ENCODE results near the gene SEC22C.

SEC22C gene

GRCh38 chr3:42513121-42513520 lies 68.6 kb downstream of the SEC22C start:
- no peak for DNase-seq (ENCODE audit: low read depth)

- DNase-seq (ENCODE audit: low read depth), result no peak
Observed at GRCh38 chr3:42511736-42512135, 70.0 kb downstream of the SEC22C start.

- no peak for DNase-seq (ENCODE audit: low read depth)
Observed at GRCh38 chr3:42511201-42511600, 70.6 kb downstream of the SEC22C start.

- no peak for DNase-seq (ENCODE audit: low read depth)
Observed at GRCh38 chr3:42510325-42510724, 71.4 kb downstream of the SEC22C start.

- DNase-seq (ENCODE audit: low read depth), result no peak
Observed at GRCh38 chr3:42509111-42509510, 72.7 kb downstream of the SEC22C start.

GRCh38 chr3:42508562-42508961 lies 73.2 kb downstream of the SEC22C start:
- no peak for DNase-seq (ENCODE audit: low read depth)

- DNase-seq (ENCODE audit: low read depth), result no peak
Observed at GRCh38 chr3:42507761-42508335, 73.9 kb downstream of the SEC22C start.

- no peak for DNase-seq (ENCODE audit: low read depth)
Observed at GRCh38 chr3:42507252-42507651, 74.5 kb downstream of the SEC22C start.

GRCh38 chr3:42505849-42506410 lies 75.8 kb downstream of the SEC22C start:
- DNase-seq (ENCODE audit: low read depth), result no peak

GRCh38 chr3:42505128-42505848 lies 76.5 kb downstream of the SEC22C start:
- DNase-seq (ENCODE audit: low read depth), result no peak

- DNase-seq (ENCODE audit: low read depth), result no peak
Observed at GRCh38 chr3:42504334-42505127, 77.2 kb downstream of the SEC22C start.

GRCh38 chr3:42503957-42504333 lies 77.8 kb downstream of the SEC22C start:
- no peak for DNase-seq (ENCODE audit: low read depth)

- DNase-seq (ENCODE audit: low read depth), result no peak
Observed at GRCh38 chr3:42503251-42503924, 78.4 kb downstream of the SEC22C start.

- no peak for DNase-seq (ENCODE audit: low read depth)
Observed at GRCh38 chr3:42502429-42503250, 79.1 kb downstream of the SEC22C start, which contains the start of gene VIPR1. TSS of gene VIPR1 (plus strand) at chr3:42502643. CDS start at chr3:42502736, 93 bp downstream.

GRCh38 chr3:42501681-42502428 lies 79.9 kb downstream of the SEC22C start:
- DNase-seq (ENCODE audit: low read depth), result peak; percentile 32

GRCh38 chr3:42501321-42501680 lies 80.5 kb downstream of the SEC22C start:
- no peak for DNase-seq (ENCODE audit: low read depth)

- no peak for DNase-seq (ENCODE audit: low read depth)
Observed at GRCh38 chr3:42500909-42501308, 80.9 kb downstream of the SEC22C start.

GRCh38 chr3:42500091-42500490 lies 81.7 kb downstream of the SEC22C start:
- no peak for DNase-seq (ENCODE audit: low read depth)

GRCh38 chr3:42499478-42499871 lies 82.3 kb downstream of the SEC22C start:
- DNase-seq (ENCODE audit: low read depth), result no peak

- DNase-seq (ENCODE audit: low read depth), result no peak
Observed at GRCh38 chr3:42498791-42499477, 82.8 kb downstream of the SEC22C start.

Data from iris pigment epithelial cell (primary cell).